ENCODE data around the gene ABAT.

- TF ChIP-seq CTCF (IDR thresholded peaks at IDR 0.05; ENCODE audit: insufficient read depth, low read depth, low read length) (no peak), EZH2 (IDR thresholded peaks at IDR 0.05; ENCODE audit: insufficient read depth, low read length) (no peak)
Measured at GRCh38 chr16:8694795-8695728, 20.6 kb downstream of the ABAT start.
